ENCODE results near the gene TULP4. TPM values are rescaled to one million over a fixed set of nuclear protein-coding genes. Genes with fewer than 3 reads are reported as not detected.

The TULP4 gene
- total RNA-seq, 3 donors from 2014 or later = 104 to 171 (median 112) TPM

Other genes starting within 250 kb of the TULP4 start
- gene SERAC1, start 144.2 kb upstream of the TULP4 start, total RNA-seq = 10 to 100 TPM in 1 of 3 donors, 1 to 10 TPM in 2; 8.5 to 15.7 (median 9.2) TPM
- 1 to 10 TPM; 3.9 to 4.8 (median 4.8) TPM for gene GTF2H5, start 144.1 kb upstream of the TULP4 start, total RNA-seq
- 10 to 100 TPM; 17.0 to 29.3 (median 28.5) TPM for gene TMEM181, start 247.6 kb downstream of the TULP4 start, total RNA-seq